Thymus (tissue), 14 donors: Measurements from ENCODE around the gene RPLP1. TPM values are rescaled to one million over a fixed set of nuclear protein-coding genes. Genes with fewer than 3 reads are reported as not detected.

Experiments used
- DNase-seq, 9 donors: peaks; one replicate each; pipeline ENCODE4 v3.0.0-alpha.2; 2013; ENCODE audit warnings: low spot score in 9 of 9, low read depth in 6 of 9, missing footprints in 1 of 9
- H3K27ac ChIP-seq, 2 donors: one replicate each; pipeline ENCODE4 v1.5.1; 2013; ENCODE audit warnings: control low read depth in 1 of 2, low read depth in 1 of 2, low read length in 1 of 2, mild to moderate bottlenecking in 1 of 2, moderate library complexity in 1 of 2
- H3K27me3 ChIP-seq, 2 donors: one replicate each; pipeline ENCODE4 v1.5.1; 2013; ENCODE audit warnings: low read length in 1 of 2; ENCODE audit not compliant: control insufficient read depth in 2 of 2, insufficient read depth in 1 of 2
- H3K36me3 ChIP-seq, 2 donors: one replicate each; pipeline ENCODE4 v1.5.1; 2013; ENCODE audit warnings: low read length in 1 of 2, mild to moderate bottlenecking in 1 of 2, moderate library complexity in 1 of 2; ENCODE audit not compliant: control insufficient read depth in 2 of 2, insufficient read depth in 2 of 2
- H3K4me1 ChIP-seq, 2 donors: one replicate each; pipeline ENCODE4 v1.5.1; 2013; ENCODE audit warnings: low read length in 2 of 2; ENCODE audit not compliant: control insufficient read depth in 2 of 2, insufficient read depth in 2 of 2
- H3K4me3 ChIP-seq, 2 donors: one replicate each; pipeline ENCODE4 v1.5.1; 2013; ENCODE audit warnings: low read length in 2 of 2, control low read depth in 1 of 2, mild to moderate bottlenecking in 1 of 2
- H3K9me3 ChIP-seq, 2 donors: one replicate each; pipeline ENCODE4 v1.5.1; 2013; ENCODE audit warnings: low read length in 1 of 2, mild to moderate bottlenecking in 1 of 2; ENCODE audit not compliant: control insufficient read depth in 2 of 2, insufficient read depth in 1 of 2
- WGBS: extraction: QIAGEN DNeasy Blood & Tissue Kit; methylation state at CpG from one replicate; pipeline ENCODE4 v1.1.7; 2013; 5-methylcytosine and 5-hydroxymethylcytosine counted together
- long read RNA-seq, 10 donors: transcript quantifications; one replicate each; lab custom pipeline, GENCODE V29; 2026
- polyA plus RNA-seq: library from polyadenylated mRNA; stranded (reverse); fragments of 200-250 nt; gene quantifications from one replicate; pipeline ENCODE4 v1.2.3, GENCODE V29; 2013
- total RNA-seq: library from RNA; stranded (reverse); fragments of 120-200 nt; gene quantifications from one replicate; pipeline ENCODE4 v1.2.4, GENCODE V29; 2013
- donor health status: healthy.

Gene RPLP1
- total RNA-seq (883 TPM), polyA plus RNA-seq (2,341 TPM)
- long read RNA-seq, donor 1, transcript RPLP1-201 (4 exons, 1,197 nt) = major isoform, 305 of 379 reads
- long read RNA-seq, donor 1, transcript RPLP1-202 (3 exons, 445 nt) = minor isoform, 5 of 379 reads
- long read RNA-seq, donor 1, transcript RPLP1-204 (3 exons, 940 nt) = minor isoform, 9 of 379 reads
- long read RNA-seq, donor 1, partial matches to known transcripts = 55 of 379 reads
- long read RNA-seq, donor 1, other reads (novel, unspliced or antisense) = 5 of 379 reads
- long read RNA-seq, donor 2 = 0 reads
- long read RNA-seq, donor 3, transcript RPLP1-201 (4 exons, 1,197 nt) = major isoform, 3,683 of 4,182 reads
- long read RNA-seq, donor 3, transcript RPLP1-202 (3 exons, 445 nt) = minor isoform, 73 of 4,182 reads
- long read RNA-seq, donor 3, transcript RPLP1-204 (3 exons, 940 nt) = minor isoform, 46 of 4,182 reads
- long read RNA-seq, donor 3, partial matches to known transcripts = 161 of 4,182 reads
- long read RNA-seq, donor 3, other reads (novel, unspliced or antisense) = 217 of 4,182 reads
- long read RNA-seq, donor 4, transcript RPLP1-201 (4 exons, 1,197 nt) = major isoform, 1,657 of 1,959 reads
- long read RNA-seq, donor 4, transcript RPLP1-204 (3 exons, 940 nt) = minor isoform, 36 of 1,959 reads
- long read RNA-seq, donor 4, transcript RPLP1-202 (3 exons, 445 nt) = minor isoform, 20 of 1,959 reads
- long read RNA-seq, donor 4, partial matches to known transcripts = 186 of 1,959 reads
- long read RNA-seq, donor 4, other reads (novel, unspliced or antisense) = 60 of 1,959 reads
- long read RNA-seq, donor 5, transcript RPLP1-202 (3 exons, 445 nt) = minor isoform, 86 of 6,062 reads
- long read RNA-seq, donor 5, transcript RPLP1-204 (3 exons, 940 nt) = minor isoform, 68 of 6,062 reads
- long read RNA-seq, donor 5, transcript RPLP1-201 (4 exons, 1,197 nt) = major isoform, 5,193 of 6,062 reads
- long read RNA-seq, donor 5, partial matches to known transcripts = 370 of 6,062 reads
- long read RNA-seq, donor 5, other reads (novel, unspliced or antisense) = 345 of 6,062 reads
- long read RNA-seq, donor 6, transcript RPLP1-202 (3 exons, 445 nt) = minor isoform, 34 of 2,342 reads
- long read RNA-seq, donor 6, transcript RPLP1-204 (3 exons, 940 nt) = minor isoform, 23 of 2,342 reads
- long read RNA-seq, donor 6, transcript RPLP1-201 (4 exons, 1,197 nt) = major isoform, 2,093 of 2,342 reads
- long read RNA-seq, donor 6, partial matches to known transcripts = 81 of 2,342 reads
- long read RNA-seq, donor 6, other reads (novel, unspliced or antisense) = 111 of 2,342 reads
- long read RNA-seq, donor 7, transcript RPLP1-204 (3 exons, 940 nt) = minor isoform, 45 of 2,528 reads
- long read RNA-seq, donor 7, transcript RPLP1-202 (3 exons, 445 nt) = minor isoform, 34 of 2,528 reads
- long read RNA-seq, donor 7, transcript RPLP1-201 (4 exons, 1,197 nt) = major isoform, 2,103 of 2,528 reads
- long read RNA-seq, donor 7, partial matches to known transcripts = 219 of 2,528 reads
- long read RNA-seq, donor 7, other reads (novel, unspliced or antisense) = 127 of 2,528 reads
- long read RNA-seq, donor 8, transcript RPLP1-202 (3 exons, 445 nt) = minor isoform, 19 of 1,211 reads
- long read RNA-seq, donor 8, transcript RPLP1-201 (4 exons, 1,197 nt) = major isoform, 1,045 of 1,211 reads
- long read RNA-seq, donor 8, transcript RPLP1-204 (3 exons, 940 nt) = minor isoform, 7 of 1,211 reads
- long read RNA-seq, donor 8, partial matches to known transcripts = 98 of 1,211 reads
- long read RNA-seq, donor 8, other reads (novel, unspliced or antisense) = 42 of 1,211 reads
- long read RNA-seq, donor 9, transcript RPLP1-204 (3 exons, 940 nt) = minor isoform, 25 of 1,767 reads
- long read RNA-seq, donor 9, transcript RPLP1-202 (3 exons, 445 nt) = minor isoform, 36 of 1,767 reads
- long read RNA-seq, donor 9, transcript RPLP1-201 (4 exons, 1,197 nt) = major isoform, 1,524 of 1,767 reads
- long read RNA-seq, donor 9, partial matches to known transcripts = 100 of 1,767 reads
- long read RNA-seq, donor 9, other reads (novel, unspliced or antisense) = 81 of 1,767 reads
- long read RNA-seq, donor 10, transcript RPLP1-202 (3 exons, 445 nt) = minor isoform, 46 of 2,494 reads
- long read RNA-seq, donor 10, transcript RPLP1-201 (4 exons, 1,197 nt) = major isoform, 2,144 of 2,494 reads
- long read RNA-seq, donor 10, transcript RPLP1-204 (3 exons, 940 nt) = minor isoform, 23 of 2,494 reads
- long read RNA-seq, donor 10, partial matches to known transcripts = 158 of 2,494 reads
- long read RNA-seq, donor 10, other reads (novel, unspliced or antisense) = 123 of 2,494 reads

DNA sequence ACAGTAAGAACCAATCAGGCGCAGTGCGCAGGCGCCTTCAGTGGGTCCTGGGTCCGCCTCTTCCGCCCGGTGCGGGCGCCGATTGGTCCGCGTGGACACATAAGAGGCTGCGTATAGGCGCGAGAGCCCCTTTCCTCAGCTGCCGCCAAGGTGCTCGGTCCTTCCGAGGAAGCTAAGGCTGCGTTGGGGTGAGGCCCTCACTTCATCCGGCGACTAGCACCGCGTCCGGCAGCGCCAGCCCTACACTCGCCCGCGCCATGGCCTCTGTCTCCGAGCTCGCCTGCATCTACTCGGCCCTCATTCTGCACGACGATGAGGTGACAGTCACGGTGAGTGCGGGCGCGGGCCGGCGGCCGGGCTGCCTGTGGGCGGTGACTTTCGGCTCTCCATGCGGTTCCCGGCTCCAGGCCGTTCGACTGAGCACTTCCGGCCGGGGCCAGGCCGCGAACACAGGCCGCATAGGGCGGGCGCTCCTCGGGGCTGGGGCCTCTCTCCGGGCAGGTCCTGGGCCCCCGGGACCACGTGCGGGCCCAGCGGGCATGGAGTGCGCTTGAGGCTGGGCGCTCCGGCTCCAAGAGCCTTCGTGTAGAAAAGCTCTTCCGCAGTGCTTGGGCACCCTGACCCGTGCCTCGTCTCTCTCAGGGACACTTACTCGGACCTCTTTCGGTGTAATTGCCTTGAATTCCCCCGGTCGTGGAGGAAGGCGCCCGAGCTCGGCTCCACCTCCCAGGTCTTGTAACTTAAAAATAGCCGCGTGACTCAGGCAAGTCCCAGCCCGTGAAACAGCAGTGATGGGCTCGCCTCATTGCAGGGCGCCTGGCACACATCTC is at the start of gene RPLP1:
Gene RPLP1, plus strand, starts transcription at position 127 of the 830 bp plus-strand sequence. Its CDS starts 131 bp downstream, at position 258.
- H3K4me1 ChIP-seq = peaks cover 2 to 15% of the 10 kb centered on the region in 2 donors
- H3K27ac ChIP-seq = peak within 1 kb of the TSS; percentile 98
- WGBS = under 1% methylated on average over 77 of the region's 77 CpGs
- peaks cover 15 to 40% of the 10 kb centered on the region in 2 donors for H3K36me3 ChIP-seq
- H3K4me3 ChIP-seq = peak within 1 kb of the TSS; percentile 84 to 91
- DNase-seq = peak; percentile 91 to 98 (median 96)
- H3K27me3 ChIP-seq = no peaks in the 10 kb centered on the region
- H3K9me3 ChIP-seq = no peaks in the 10 kb centered on the region

DNA sequence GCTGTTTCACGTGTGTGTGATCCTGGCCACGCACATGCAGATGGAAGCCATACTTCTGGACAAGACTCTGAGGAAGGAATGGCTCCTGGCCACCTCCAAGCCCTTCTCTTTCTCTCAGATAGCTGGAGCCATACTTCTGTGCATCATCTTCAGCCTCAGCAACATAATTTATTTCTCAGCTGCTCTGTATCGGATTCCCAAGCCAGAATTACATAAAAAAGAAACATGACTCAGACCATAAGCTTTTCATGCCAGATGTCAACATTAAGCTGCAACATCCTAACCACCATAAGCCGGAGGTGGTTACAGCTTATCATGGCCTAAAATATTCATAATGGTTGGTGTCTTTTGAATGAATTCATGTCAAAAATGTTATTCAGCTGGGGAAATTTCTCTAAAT is 49.0 kb upstream of the RPLP1 start:
- Histone ChIP-seq H3K27me3 (no peaks in the 10 kb centered on the region), H3K36me3 (no peaks in the 10 kb centered on the region), H3K4me3 (no peak overlapping the region), H3K27ac (no peak overlapping the region), H3K9me3 (no peaks in the 10 kb centered on the region), H3K4me1 (peaks cover 0 to 5% of the 10 kb centered on the region in 2 donors)
- 92% methylated on average over 4 of the region's 4 CpGs for WGBS
- no peak for DNase-seq

DNA sequence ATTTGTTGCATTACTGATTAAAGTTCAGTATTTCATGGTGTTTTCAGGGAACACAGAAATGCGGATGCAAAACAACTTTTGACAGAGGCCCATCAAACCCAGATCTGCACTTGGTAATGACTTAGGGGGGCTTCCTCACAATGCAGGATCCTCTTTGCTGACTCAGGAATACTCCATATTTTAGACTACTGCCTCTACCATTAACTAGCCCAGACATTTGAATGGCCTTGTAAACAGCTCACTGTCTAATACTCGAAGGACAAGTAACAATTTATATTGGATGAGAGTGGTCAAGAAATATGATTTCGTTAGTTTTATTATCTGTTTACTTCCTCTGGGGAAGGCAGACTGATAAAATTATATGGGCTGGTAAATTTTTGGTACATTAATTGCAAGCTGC is 47.5 kb upstream of the RPLP1 start:
- Histone ChIP-seq H3K4me1 (peaks cover 0 to 4% of the 10 kb centered on the region in 2 donors), H3K9me3 (no peaks in the 10 kb centered on the region), H3K4me3 (no peak overlapping the region), H3K36me3 (no peaks in the 10 kb centered on the region), H3K27me3 (no peaks in the 10 kb centered on the region), H3K27ac (no peak overlapping the region)
- DNase-seq = no peak
- 65% methylated on average over 3 of the region's 3 CpGs for WGBS

DNA sequence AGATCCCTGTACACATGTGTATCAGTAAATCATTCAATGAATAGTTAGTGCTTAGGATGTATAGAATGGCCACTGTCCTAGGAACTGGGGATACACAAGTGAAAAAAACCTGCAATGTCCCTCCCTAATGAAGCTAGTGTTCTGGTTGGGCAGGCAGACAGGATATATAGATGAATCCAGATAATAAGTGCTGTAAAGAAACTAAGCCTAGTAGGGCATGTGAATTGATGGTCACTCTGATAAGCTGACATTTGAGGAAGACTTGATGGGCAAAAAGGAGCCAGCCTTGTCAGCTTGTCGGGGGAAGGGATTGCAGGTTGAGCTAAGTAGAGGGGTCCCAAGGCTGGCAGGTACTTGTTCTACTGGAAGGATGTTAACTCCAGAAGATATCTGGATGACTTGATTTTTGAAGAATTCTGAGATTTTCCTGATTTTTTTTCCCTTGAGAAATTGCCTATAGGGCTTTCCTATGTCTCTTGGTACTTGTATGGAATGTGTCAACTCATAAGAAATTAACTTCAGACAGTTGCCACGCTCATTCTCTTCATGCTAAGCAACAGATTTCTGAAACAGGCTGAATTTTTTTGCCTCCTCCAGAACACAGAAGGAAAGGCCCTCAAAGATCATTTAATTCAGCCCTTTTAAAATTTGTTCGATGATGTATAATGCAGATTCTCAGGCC is 44.8 kb upstream of the RPLP1 start:
- Histone ChIP-seq H3K36me3 (no peaks in the 10 kb centered on the region), H3K27ac (no peak overlapping the region), H3K9me3 (no peaks in the 10 kb centered on the region), H3K27me3 (no peaks in the 10 kb centered on the region), H3K4me3 (no peak overlapping the region), H3K4me1 (peaks cover 0 to 4% of the 10 kb centered on the region in 2 donors)
- 95% methylated on average over 3 of the region's 3 CpGs for WGBS
- no peak for DNase-seq

DNA sequence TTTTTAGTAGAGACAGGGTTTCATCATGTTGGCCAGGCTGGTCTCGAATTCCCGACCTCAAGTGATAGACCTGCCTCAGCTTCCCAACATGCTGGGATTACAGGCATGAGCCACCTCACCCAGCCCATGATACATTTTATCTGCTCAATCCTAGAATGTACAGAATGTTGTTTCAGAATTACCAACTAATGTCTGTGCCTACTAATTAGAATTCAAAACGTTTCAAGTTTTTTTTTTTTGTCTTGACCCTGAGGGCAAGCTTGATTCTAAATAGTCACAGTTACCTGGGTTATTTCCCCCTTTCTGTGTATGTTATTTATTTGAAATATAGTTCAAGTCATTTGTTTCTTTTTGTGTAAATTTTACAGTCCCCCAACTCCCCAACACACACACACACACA is 43.8 kb upstream of the RPLP1 start:
- Histone ChIP-seq H3K36me3 (no peaks in the 10 kb centered on the region), H3K27me3 (peaks cover 0 to 2% of the 10 kb centered on the region in 2 donors), H3K9me3 (no peaks in the 10 kb centered on the region), H3K4me3 (no peak overlapping the region), H3K27ac (no peak overlapping the region), H3K4me1 (peaks cover 2% of the 10 kb centered on the region in 2 donors)
- DNase-seq = no peak
- 93% methylated on average over 3 of the region's 3 CpGs for WGBS

DNA sequence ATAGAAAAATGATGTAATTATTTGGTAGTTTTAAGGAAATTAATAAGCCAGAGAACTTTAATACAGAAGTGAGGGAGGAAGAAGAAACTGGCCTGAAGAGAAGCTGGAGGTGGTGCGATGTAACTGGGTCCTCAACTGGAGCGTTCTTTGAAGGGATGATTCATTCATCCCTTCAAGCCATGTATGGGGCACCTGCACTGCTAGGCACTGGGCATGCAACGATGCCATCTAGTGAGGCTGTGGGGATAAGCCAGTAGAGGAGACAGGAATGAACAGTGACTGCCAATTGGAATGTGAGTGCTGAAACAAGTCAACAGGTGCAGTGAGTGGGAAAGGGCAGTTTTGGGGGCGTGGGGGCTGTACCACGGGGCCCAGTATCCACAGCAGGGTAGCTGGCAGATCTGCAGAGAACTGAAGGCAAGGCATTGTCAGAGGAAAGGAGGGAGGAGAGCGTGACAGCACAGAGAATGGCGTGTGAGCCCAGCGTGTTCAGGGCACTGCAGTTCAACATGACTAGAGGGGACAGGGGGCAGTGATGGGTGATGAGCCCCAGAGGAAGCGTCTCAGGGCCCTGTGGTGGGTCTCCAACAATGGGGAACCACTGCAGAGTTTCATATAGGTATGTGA is 42.3 kb upstream of the RPLP1 start:
- peaks cover 0 to 1% of the 10 kb centered on the region in 2 donors for H3K9me3 ChIP-seq
- WGBS = 62% methylated on average over 9 of the region's 9 CpGs
- peaks cover 3 to 4% of the 10 kb centered on the region in 2 donors for H3K4me1 ChIP-seq
- H3K27ac ChIP-seq = no peak overlapping the region
- H3K27me3 ChIP-seq = peaks cover 0 to 2% of the 10 kb centered on the region in 2 donors
- peak in 1 of 9 donors; percentile 20 for DNase-seq
- no peaks in the 10 kb centered on the region for H3K36me3 ChIP-seq
- H3K4me3 ChIP-seq = no peak overlapping the region
